GM12878 (cell line): ENCODE results near the gene MYH9. TPM values are rescaled to one million over a fixed set of nuclear protein-coding genes. Genes with fewer than 3 reads are reported as not detected.

Experiments used
- ATAC-seq: fragments of 200-7000 bp; cut with Tn5 transposase; 3 replicates; pipeline ENCODE4 v1.9.1; 2020; ENCODE audit warnings: mild to moderate bottlenecking, moderate library complexity
- BruUV-seq: library from RNA; stranded (reverse); fragments of 400-500 nt; replicated peaks from 2 replicates; lab custom pipeline; 2021; lab: Mats Ljungman, UMichigan
- CTCF ChIA-PET: fragments of 300-600 bp; sonication (Branson Sonifier 250); formaldehyde crosslinking; extraction: SDS; loops from one replicate; lab custom pipeline; 2021; ENCODE audit warnings: inconsistent platforms; lab: Yijun Ruan, JAX
- POLR2A ChIA-PET: fragments of 350-600 bp; formaldehyde crosslinking; extraction: SDS; loops from one replicate; lab custom pipeline; 2021; ENCODE audit warnings: inconsistent platforms; lab: Charles Lee
- RAD21 ChIA-PET: fragments of 300-600 bp; sonication (Branson Sonifier 250); formaldehyde crosslinking; loops from one replicate; lab custom pipeline; 2023; ENCODE audit warnings: antibody characterized with exemption; ENCODE audit not compliant: unreplicated experiment; lab: Charles Lee
- SMC1A ChIA-PET: fragments of 300-600 bp; sonication (Branson Sonifier 250); formaldehyde crosslinking; loops from one replicate; lab custom pipeline; 2023; ENCODE audit not compliant: unreplicated experiment, uncharacterized antibody; lab: Charles Lee
- DNase-seq: peaks from one replicate; pipeline ENCODE4 v3.0.0-alpha.2; 2011; ENCODE audit warnings: low read depth, low spot score
- FAIRE-seq: peaks from 3 replicates; lab custom pipeline; 2011; peaks lifted over from hg19 to GRCh38; lab: Jason Lieb, UNC
- H2AFZ ChIP-seq: 2 replicates; pipeline ENCODE4 v1.6.0; 2011; ENCODE audit warnings: low read depth, low read length, control low read depth; ENCODE audit not compliant: control insufficient read depth
- H3K27ac ChIP-seq: 2 replicates; pipeline ENCODE4 v1.5.1; 2011; ENCODE audit warnings: control low read depth; ENCODE audit not compliant: control insufficient read depth, insufficient read depth
- H3K27me3 ChIP-seq, 2 experiments: replicated peaks in 1 of 2; 2 replicates each; pipeline versions ENCODE4 v1.6.0 to v1.6.1; 2011; ENCODE audit warnings: low read length in 1 of 2; ENCODE audit not compliant: control insufficient read depth in 2 of 2, insufficient read depth in 2 of 2
- H3K36me3 ChIP-seq, 2 experiments: 2 replicates each; pipeline ENCODE4 v1.5.1; 2011; ENCODE audit warnings: low read length in 1 of 2; ENCODE audit not compliant: control insufficient read depth in 2 of 2, insufficient read depth in 2 of 2
- H3K4me1 ChIP-seq: 2 replicates; pipeline ENCODE4 v1.6.1; 2011; ENCODE audit warnings: mild to moderate bottlenecking, low read length, moderate library complexity, mixed read lengths; ENCODE audit not compliant: control insufficient read depth, insufficient read depth
- H3K4me2 ChIP-seq: 2 replicates; pipeline ENCODE4 v1.6.0; 2011; ENCODE audit warnings: control low read depth; ENCODE audit not compliant: control insufficient read depth, insufficient read depth
- H3K4me3 ChIP-seq: fragments of 200-600 bp; sonication (generic); 2 replicates; pipeline ENCODE4 v1.5.1; 2016
- H3K79me2 ChIP-seq: 2 replicates; pipeline ENCODE4 v1.6.0; 2011; ENCODE audit warnings: low read length; ENCODE audit not compliant: control insufficient read depth, insufficient read depth
- H3K9ac ChIP-seq: 2 replicates; pipeline ENCODE4 v1.8.0; 2011; ENCODE audit warnings: low read length, control low read depth, mixed read lengths; ENCODE audit not compliant: control insufficient read depth, insufficient read depth
- H3K9me3 ChIP-seq: replicated peaks from 3 replicates; pipeline ENCODE4 v1.5.1; 2011; ENCODE audit warnings: mild to moderate bottlenecking, low read length; ENCODE audit not compliant: control insufficient read depth, insufficient read depth
- H4K20me1 ChIP-seq: 2 replicates; pipeline ENCODE4 v1.6.0; 2011; ENCODE audit not compliant: control insufficient read depth, insufficient read depth
- ATF7 ChIP-seq: fragments of 450-650 bp; IDR thresholded peaks from 2 replicates; pipeline ENCODE4 v1.6.1; 2016; ENCODE audit warnings: low read depth, mild to moderate bottlenecking
- CBX5 ChIP-seq: sonication (generic); IDR thresholded peaks from 2 replicates; pipeline ENCODE4 v1.6.1; 2016; ENCODE audit warnings: low read depth, moderate library complexity, mild to moderate bottlenecking, inconsistent platforms
- E4F1 ChIP-seq: fragments of 450-650 bp; IDR thresholded peaks from 2 replicates; pipeline ENCODE4 v1.6.1; 2018; ENCODE audit warnings: borderline replicate concordance, mild to moderate bottlenecking; ENCODE audit not compliant: partially characterized antibody
- IKZF1 ChIP-seq: fragments of 450-650 bp; conservative IDR thresholded peaks from 2 replicates; pipeline ENCODE4 v1.6.1; 2017; ENCODE audit warnings: antibody characterized with exemption, mild to moderate bottlenecking
- NR2F1 ChIP-seq: fragments of 450-650 bp; conservative IDR thresholded peaks from 2 replicates; pipeline ENCODE4 v1.6.1; 2017; ENCODE audit warnings: mild to moderate bottlenecking
- SRF ChIP-seq, 2 experiments: IDR thresholded peaks; 2 replicates each; pipeline ENCODE4 v1.6.1; 2011; ENCODE audit warnings: low read depth in 2 of 2, low read length in 2 of 2, mild to moderate bottlenecking in 1 of 2, moderate library complexity in 1 of 2
- WGBS: methylation state at CpG from one replicate; pipeline ENCODE4 v1.1.6; 2016; ENCODE audit warnings: low lambda C conversion rate; ENCODE audit not compliant: insufficient replicate concordance, insufficient coverage; ENCODE audit errors: missing lambda C conversion rate; 5-methylcytosine and 5-hydroxymethylcytosine counted together
- in situ Hi-C: fragments of 300-500 bp; cut with MboI; formaldehyde crosslinking; loops from 9 replicates; pipeline ENCODE4 v1.14.3; 2018; ENCODE audit warnings: mixed read lengths
- intact Hi-C: fragments of 100-400 bp; cut with micrococcal nuclease; formaldehyde crosslinking; loops from one replicate; pipeline ENCODE4 v1.14.2; 2022; ENCODE audit not compliant: unreplicated experiment
- polyA plus RNA-seq, 11 experiments: library from polyadenylated mRNA; depleted of rRNA in 4 of 11; unstranded in 6 of 11; stranded (reverse) in 5 of 11; fragments of >200 nt; fragmentation: Nextera tagmentation in 4 of 11; fragmentation: Illumina TruSeq in 1 of 11; extraction: Ambion mirVana in 4 of 11; extraction: Trizol in 1 of 11; gene quantifications; 1 replicate in 1 of 11; 2 replicates in 10 of 11; pipeline versions ENCODE4 v1.2.1 to v1.2.3, GENCODE V29; 2011 to 2016; ENCODE audit warnings: inconsistent platforms in 2 of 11, missing spikeins in 2 of 11, low read depth in 1 of 11
- total RNA-seq, 4 experiments: library from RNA; depleted of rRNA in 3 of 4; stranded (reverse); fragments of >200 nt in 3 of 4; fragmentation: Illumina TruSeq in 1 of 4; extraction: Trizol in 1 of 4; gene quantifications; 2 replicates each; pipeline versions ENCODE4 v1.2.1 to v1.2.3, GENCODE V29; 2013 to 2021
- TF ChIP-seq, protein P1 (sequence below): IDR thresholded peaks from 2 replicates; pipeline ENCODE4 v1.6.1; 2012; ENCODE audit warnings: low read depth, low read length, improper control_type of control experiment

MYH9 gene
- total and polyA plus RNA-seq, 10 of the 15 experiments (the other 5 are each of a cell fraction or from before 2014, with no cell fraction given) = 5.1 to 525 (median 145) TPM

DNA sequence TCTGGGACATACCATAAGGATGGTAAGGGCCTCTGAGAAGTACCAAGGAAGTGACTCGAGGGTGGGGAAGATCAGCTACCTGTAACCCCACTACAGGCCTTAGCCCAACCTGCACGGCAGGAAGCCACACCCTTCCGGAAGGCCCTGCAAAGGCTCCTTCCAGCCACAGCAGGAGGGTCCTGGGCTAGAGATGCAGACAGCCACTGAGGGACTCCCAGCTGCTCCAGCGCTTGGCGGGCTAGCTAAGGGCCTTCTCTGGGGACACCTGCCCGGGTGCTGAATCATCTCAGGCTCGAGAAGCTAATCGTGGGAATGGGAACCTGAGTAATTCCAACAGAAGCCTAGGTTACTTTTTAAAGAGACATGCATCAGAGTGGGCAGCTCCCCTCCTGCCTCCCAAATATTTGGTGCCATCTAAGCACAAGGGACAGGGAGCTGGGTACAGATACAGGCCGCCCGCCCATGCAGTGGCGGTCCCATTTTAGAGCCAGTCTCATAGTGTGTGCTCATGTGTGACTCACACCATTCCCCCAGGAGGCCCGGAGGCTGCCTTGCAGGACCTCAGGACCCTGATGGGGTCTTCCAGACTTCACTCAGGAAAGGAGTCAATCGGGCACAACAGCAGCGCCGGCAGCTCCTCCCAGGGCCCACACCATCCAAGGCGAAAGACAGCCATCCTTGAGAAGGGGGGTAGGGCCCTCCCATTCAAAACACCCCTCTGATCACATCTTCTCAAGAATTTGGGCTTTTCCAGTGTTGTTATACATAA is 8.0 kb downstream of the MYH9 start (continued):
- TF ChIP-seq E4F1 (no peak), SRF (IDR thresholded peaks at IDR 0.05; ENCODE audit: low read depth in 2 of 2, low read length in 2 of 2) (peak; percentile 59 to 80; a peak in 1 of 4 replicates), CBX5 (no peak), NR2F1 (no peak), IKZF1 (peak; percentile 55; the same call in 1 of the 2 replicates)
- TF ChIP-seq, protein P1, sequence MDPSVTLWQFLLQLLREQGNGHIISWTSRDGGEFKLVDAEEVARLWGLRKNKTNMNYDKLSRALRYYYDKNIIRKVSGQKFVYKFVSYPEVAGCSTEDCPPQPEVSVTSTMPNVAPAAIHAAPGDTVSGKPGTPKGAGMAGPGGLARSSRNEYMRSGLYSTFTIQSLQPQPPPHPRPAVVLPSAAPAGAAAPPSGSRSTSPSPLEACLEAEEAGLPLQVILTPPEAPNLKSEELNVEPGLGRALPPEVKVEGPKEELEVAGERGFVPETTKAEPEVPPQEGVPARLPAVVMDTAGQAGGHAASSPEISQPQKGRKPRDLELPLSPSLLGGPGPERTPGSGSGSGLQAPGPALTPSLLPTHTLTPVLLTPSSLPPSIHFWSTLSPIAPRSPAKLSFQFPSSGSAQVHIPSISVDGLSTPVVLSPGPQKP = 0 out of 2 replicates have a peak, but pooled peaks have one; percentile 11
- TF ChIP-seq, all 136 proteins: peak for 8

GRCh38 chr22:36378869-36379217 is 8.9 kb downstream of the MYH9 start:
- Histone ChIP-seq H3K4me1 (peaks cover 73% of the 10 kb centered on the region), H4K20me1 (peaks cover 5% of the 10 kb centered on the region), H3K79me2 (peaks cover 92% of the 10 kb centered on the region), H3K4me3 (no peak overlapping the region), H3K27me3 (no peaks in the 10 kb centered on the region), H3K36me3 (peaks cover 12 to 16% of the 10 kb centered on the region in 2 experiments; a peak in 3 of 4 replicates), H3K9ac (no peak overlapping the region), H3K4me2 (peak overlapping the region; percentile 44; the same call in 1 of the 2 replicates), H3K9me3 (no peaks in the 10 kb centered on the region), H3K27ac (peak overlapping the region; percentile 29; the same call in 1 of the 2 replicates), H2AFZ (no peak overlapping the region)
- 40% methylated on average over 5 of the region's 5 CpGs for WGBS
- ATAC-seq (no peak), FAIRE-seq (no peak), DNase-seq (no peak)
- in situ Hi-C loops (no loop called here), intact Hi-C loops (no loop called here)
- ChIA-PET POLR2A (interaction anchor here (1.4 to 2.6 kb wide), 5 partner anchors 8 to 46 kb away, joined by 3 to 12 read pairs (median 7); partner anchors contain the start of gene MYH9), CTCF (interaction anchor here (0.8 to 3.4 kb wide), 10 partner anchors 14 to 139 kb away, joined by 3 to 11 read pairs (median 4); partner anchors contain the start of gene APOL2), SMC1A (interaction anchor here (0.9 to 3.6 kb wide), 10 partner anchors 9 to 215 kb away, joined by 3 to 20 read pairs (median 8); partner anchors contain the start of genes APOL2 and MYH9), RAD21 (interaction anchor here (1.2 to 3.0 kb wide), 5 partner anchors 10 to 47 kb away, joined by 3 to 9 read pairs (median 5); partner anchors contain the start of gene MYH9)
- no peak for TF ChIP-seq ATF7
- BruUV-seq = no TSS peak
